ENCODE measurements around the gene C14orf119. TPM values are rescaled to one million over a fixed set of nuclear protein-coding genes. Genes with fewer than 3 reads are reported as not detected.

The C14orf119 gene
- total RNA-seq, 1 experiment from 2014 or later, result 65.1 TPM

DNA sequence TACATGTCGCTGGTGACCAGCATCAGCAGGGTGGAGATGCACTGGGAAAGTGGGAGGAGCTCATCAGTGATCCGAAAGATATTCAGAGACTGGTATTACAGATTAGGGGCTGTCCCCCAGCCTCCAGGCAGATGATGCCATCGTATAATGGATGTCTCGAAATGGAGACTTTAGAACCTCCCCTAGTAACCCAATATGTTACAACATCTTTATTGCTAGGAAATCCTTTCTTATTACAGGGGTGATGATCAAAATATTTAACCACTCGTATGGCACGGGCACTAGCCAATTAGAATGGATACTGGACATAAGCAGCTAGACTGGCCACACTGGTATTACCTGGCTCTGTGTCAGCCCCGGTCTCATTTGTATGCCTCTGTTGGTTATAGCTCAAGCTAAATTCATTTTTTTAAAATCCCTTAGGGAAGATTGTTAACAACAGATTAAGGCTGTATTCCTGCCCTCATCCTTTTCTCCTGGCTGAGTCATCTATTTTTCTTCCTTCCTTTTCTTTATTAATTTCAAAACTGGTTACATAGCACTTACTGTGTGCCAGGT is 34.5 kb downstream of the C14orf119 start:
- Histone ChIP-seq H3K23ac (ENCODE audit: insufficient read length, low read depth, low read length) (no peak overlapping the region), H4K20me1 (ENCODE audit: control insufficient read depth, insufficient read depth, insufficient read length) (no peaks in the 10 kb centered on the region), H3K9me3 (ENCODE audit: control insufficient read depth, low read depth, low read length) (no peaks in the 10 kb centered on the region), H3K56ac (ENCODE audit: insufficient read length, low read depth, low read length) (no peak overlapping the region), H2BK120ac (ENCODE audit: low read depth, low read length, poor library complexity, severe bottlenecking) (no peak overlapping the region), H4K8ac (replicated peaks; ENCODE audit: insufficient read length, low read depth, low read length) (no peak overlapping the region), H3K23me2 (ENCODE audit: insufficient read length, low read depth, low read length, poor library complexity, severe bottlenecking) (no peaks in the 10 kb centered on the region), H3K27ac (ENCODE audit: insufficient read length, low read depth, low read length) (no peak overlapping the region), H3K4me2 (ENCODE audit: insufficient read depth, insufficient read length, low read length) (no peak overlapping the region), H2AFZ (ENCODE audit: low read length) (no peak overlapping the region), H3K27me3 (ENCODE audit: insufficient read depth, low read length) (peaks cover 1% of the 10 kb centered on the region; the same call in 1 of the 2 replicates), H3K18ac (ENCODE audit: insufficient read length, low read depth, low read length) (no peak overlapping the region), H2BK15ac (ENCODE audit: low read depth, low read length) (no peak overlapping the region), H2BK5ac (ENCODE audit: insufficient read length, low read length) (no peak overlapping the region), H3K9ac (ENCODE audit: extremely low read depth, insufficient read length, low read length) (no peak overlapping the region), H3K79me2 (ENCODE audit: insufficient read depth, low read length) (no peaks in the 10 kb centered on the region), H3K79me1 (ENCODE audit: insufficient read depth, low read depth, low read length, poor library complexity, severe bottlenecking) (no peaks in the 10 kb centered on the region), H3K14ac (ENCODE audit: insufficient read depth, low read length) (no peak overlapping the region), H4K5ac (ENCODE audit: insufficient read length, low read depth, low read length) (no peak overlapping the region), H2BK20ac (ENCODE audit: low read depth, low read length, poor library complexity, severe bottlenecking) (no peak overlapping the region), H3K4ac (ENCODE audit: low read depth, low read length) (no peak overlapping the region), H3K4me1 (ENCODE audit: insufficient read depth, low read length) (no peaks in the 10 kb centered on the region; the same call in 1 of the 2 replicates), H2AK5ac (ENCODE audit: insufficient read length, low read length) (no peak overlapping the region), H4K91ac (ENCODE audit: insufficient read length, low read depth, low read length) (no peak overlapping the region), H2BK12ac (ENCODE audit: insufficient read length, low read depth, low read length) (no peak overlapping the region), H3T11ph (ENCODE audit: low read length) (no peak overlapping the region)
- H3K4me1 Mint-ChIP-seq, result peaks cover 12% of the 10 kb centered on the region in 2 experiments
- WGBS (ENCODE audit: extremely low coverage, insufficient read length, low lambda C conversion rate), result no CpG with 5 or more reads among the region's 7 CpGs
- TF ChIP-seq, protein P1, sequence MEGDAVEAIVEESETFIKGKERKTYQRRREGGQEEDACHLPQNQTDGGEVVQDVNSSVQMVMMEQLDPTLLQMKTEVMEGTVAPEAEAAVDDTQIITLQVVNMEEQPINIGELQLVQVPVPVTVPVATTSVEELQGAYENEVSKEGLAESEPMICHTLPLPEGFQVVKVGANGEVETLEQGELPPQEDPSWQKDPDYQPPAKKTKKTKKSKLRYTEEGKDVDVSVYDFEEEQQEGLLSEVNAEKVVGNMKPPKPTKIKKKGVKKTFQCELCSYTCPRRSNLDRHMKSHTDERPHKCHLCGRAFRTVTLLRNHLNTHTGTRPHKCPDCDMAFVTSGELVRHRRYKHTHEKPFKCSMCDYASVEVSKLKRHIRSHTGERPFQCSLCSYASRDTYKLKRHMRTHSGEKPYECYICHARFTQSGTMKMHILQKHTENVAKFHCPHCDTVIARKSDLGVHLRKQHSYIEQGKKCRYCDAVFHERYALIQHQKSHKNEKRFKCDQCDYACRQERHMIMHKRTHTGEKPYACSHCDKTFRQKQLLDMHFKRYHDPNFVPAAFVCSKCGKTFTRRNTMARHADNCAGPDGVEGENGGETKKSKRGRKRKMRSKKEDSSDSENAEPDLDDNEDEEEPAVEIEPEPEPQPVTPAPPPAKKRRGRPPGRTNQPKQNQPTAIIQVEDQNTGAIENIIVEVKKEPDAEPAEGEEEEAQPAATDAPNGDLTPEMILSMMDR (conservative IDR thresholded peaks at IDR 0.05), result no peak
- H3K9me3 Mint-ChIP-seq, result no peaks in the 10 kb centered on the region
- H3K27ac Mint-ChIP-seq, result no peak overlapping the region
- H3K4me3 Mint-ChIP-seq, result no peak overlapping the region
- no peaks in the 10 kb centered on the region for H3K27me3 Mint-ChIP-seq (ENCODE audit: low read depth)
- H3K36me3 Mint-ChIP-seq (ENCODE audit: insufficient read depth in 1 of 3, low read depth in 3 of 3), result peaks cover 35 to 57% (median 51%) of the 10 kb centered on the region in 3 experiments; a peak in 6 of 7 replicates
- no peak for DNase-seq

Data from H9 (cell line).